GM23248 (cell line): ENCODE results near the gene TBATA.
"Not testable (repeated sequence)": the region's sequence is repeated elsewhere in the genome, so short reads cannot be mapped to it uniquely, and the experiment has no call there.

Experiments used
- EZH2 ChIP-seq: fragments of 200-600 bp; sonication (generic); IDR thresholded peaks from 2 replicates; pipeline ENCODE4 v1.6.1; 2018; ENCODE audit warnings: antibody characterized with exemption, mild to moderate bottlenecking; ENCODE audit not compliant: insufficient read depth, poor library complexity, severe bottlenecking
- EZH2phosphoT487 ChIP-seq: fragments of 200-600 bp; sonication (generic); IDR thresholded peaks from 2 replicates; pipeline ENCODE4 v1.6.1; 2018; ENCODE audit warnings: antibody characterized with exemption, moderate library complexity, mild to moderate bottlenecking, low read depth; ENCODE audit not compliant: insufficient read depth

- not testable (repeated sequence) for TF ChIP-seq EZH2, EZH2phosphoT487
These were observed 17.0 kb downstream of the TBATA start for GRCh38 chr10:70768026-70768685.
